Epithelial cell of proximal tubule (primary cell): ENCODE measurements around the gene ZNF574. TPM values are rescaled to one million over a fixed set of nuclear protein-coding genes. Genes with fewer than 3 reads are reported as not detected.

Source experiments
- DNase-seq: peaks from one replicate; pipeline ENCODE4 v3.0.0-alpha.2; 2011; ENCODE audit warnings: low read depth
- H3K4me3 ChIP-seq: 2 replicates; pipeline ENCODE4 v1.5.1; 2011; ENCODE audit warnings: low read depth, mild to moderate bottlenecking, low read length
- total RNA-seq: library from RNA; depleted of rRNA; stranded (reverse); fragments of >200 nt; gene quantifications from 2 replicates; pipeline ENCODE4 v1.2.3, GENCODE V29; 2015
- TF ChIP-seq, protein P1 (sequence below): conservative IDR thresholded peaks from 2 replicates; pipeline ENCODE4 v1.5.1; 2012; ENCODE audit warnings: low read depth, mild to moderate bottlenecking, low read length

Gene ZNF574, protein sequence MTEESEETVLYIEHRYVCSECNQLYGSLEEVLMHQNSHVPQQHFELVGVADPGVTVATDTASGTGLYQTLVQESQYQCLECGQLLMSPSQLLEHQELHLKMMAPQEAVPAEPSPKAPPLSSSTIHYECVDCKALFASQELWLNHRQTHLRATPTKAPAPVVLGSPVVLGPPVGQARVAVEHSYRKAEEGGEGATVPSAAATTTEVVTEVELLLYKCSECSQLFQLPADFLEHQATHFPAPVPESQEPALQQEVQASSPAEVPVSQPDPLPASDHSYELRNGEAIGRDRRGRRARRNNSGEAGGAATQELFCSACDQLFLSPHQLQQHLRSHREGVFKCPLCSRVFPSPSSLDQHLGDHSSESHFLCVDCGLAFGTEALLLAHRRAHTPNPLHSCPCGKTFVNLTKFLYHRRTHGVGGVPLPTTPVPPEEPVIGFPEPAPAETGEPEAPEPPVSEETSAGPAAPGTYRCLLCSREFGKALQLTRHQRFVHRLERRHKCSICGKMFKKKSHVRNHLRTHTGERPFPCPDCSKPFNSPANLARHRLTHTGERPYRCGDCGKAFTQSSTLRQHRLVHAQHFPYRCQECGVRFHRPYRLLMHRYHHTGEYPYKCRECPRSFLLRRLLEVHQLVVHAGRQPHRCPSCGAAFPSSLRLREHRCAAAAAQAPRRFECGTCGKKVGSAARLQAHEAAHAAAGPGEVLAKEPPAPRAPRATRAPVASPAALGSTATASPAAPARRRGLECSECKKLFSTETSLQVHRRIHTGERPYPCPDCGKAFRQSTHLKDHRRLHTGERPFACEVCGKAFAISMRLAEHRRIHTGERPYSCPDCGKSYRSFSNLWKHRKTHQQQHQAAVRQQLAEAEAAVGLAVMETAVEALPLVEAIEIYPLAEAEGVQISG
- total RNA-seq = 19.6 and 22.1 TPM in 2 replicates

DNA sequence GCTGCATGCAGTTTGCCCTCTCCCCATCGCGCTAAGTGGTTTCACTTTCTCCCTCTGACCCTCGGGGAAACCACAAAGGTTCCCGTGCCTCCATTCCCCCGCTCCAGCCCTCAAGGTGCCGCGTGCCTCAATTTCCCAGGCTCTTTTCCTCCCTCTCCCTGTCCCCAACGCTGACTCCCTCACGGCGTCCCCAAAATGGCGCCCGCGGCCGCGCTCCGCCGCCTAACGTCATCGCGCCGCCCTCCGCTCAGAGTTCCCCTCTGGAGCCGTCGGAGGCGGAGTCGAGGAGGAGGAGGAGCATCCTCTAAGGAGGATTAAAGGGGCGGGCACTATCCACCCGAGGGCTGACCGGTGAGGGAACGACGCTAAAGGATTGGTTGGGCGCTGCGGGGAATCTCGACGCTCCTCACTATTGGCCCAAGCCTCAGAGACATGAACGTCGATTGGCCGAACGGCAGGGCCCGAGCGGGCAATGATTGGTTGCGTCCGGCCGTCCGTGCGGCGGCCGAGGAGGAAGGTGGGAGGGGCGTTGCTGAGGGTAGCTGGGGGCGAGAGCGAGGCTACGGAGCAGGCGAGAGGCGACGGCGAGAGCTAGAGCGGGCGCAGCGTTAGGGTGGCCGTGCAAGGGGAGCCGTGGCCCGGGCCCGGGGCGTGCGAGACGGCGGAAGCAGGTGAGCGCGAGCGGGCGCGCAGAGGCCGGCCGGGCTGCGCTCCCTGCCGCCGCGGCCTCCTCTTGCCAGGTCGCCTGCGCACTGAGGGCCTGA is at the start of gene ZNF574:
Gene ZNF574, plus strand, starts transcription at position 551 of the 764 bp plus-strand sequence. CDS start 2,441 bp downstream, outside the sequence.
- H3K4me3 ChIP-seq = peak within 1 kb of the TSS; percentile 85
- TF ChIP-seq, protein P1, sequence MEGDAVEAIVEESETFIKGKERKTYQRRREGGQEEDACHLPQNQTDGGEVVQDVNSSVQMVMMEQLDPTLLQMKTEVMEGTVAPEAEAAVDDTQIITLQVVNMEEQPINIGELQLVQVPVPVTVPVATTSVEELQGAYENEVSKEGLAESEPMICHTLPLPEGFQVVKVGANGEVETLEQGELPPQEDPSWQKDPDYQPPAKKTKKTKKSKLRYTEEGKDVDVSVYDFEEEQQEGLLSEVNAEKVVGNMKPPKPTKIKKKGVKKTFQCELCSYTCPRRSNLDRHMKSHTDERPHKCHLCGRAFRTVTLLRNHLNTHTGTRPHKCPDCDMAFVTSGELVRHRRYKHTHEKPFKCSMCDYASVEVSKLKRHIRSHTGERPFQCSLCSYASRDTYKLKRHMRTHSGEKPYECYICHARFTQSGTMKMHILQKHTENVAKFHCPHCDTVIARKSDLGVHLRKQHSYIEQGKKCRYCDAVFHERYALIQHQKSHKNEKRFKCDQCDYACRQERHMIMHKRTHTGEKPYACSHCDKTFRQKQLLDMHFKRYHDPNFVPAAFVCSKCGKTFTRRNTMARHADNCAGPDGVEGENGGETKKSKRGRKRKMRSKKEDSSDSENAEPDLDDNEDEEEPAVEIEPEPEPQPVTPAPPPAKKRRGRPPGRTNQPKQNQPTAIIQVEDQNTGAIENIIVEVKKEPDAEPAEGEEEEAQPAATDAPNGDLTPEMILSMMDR = no peak
- peak; percentile 88 for DNase-seq

DNA sequence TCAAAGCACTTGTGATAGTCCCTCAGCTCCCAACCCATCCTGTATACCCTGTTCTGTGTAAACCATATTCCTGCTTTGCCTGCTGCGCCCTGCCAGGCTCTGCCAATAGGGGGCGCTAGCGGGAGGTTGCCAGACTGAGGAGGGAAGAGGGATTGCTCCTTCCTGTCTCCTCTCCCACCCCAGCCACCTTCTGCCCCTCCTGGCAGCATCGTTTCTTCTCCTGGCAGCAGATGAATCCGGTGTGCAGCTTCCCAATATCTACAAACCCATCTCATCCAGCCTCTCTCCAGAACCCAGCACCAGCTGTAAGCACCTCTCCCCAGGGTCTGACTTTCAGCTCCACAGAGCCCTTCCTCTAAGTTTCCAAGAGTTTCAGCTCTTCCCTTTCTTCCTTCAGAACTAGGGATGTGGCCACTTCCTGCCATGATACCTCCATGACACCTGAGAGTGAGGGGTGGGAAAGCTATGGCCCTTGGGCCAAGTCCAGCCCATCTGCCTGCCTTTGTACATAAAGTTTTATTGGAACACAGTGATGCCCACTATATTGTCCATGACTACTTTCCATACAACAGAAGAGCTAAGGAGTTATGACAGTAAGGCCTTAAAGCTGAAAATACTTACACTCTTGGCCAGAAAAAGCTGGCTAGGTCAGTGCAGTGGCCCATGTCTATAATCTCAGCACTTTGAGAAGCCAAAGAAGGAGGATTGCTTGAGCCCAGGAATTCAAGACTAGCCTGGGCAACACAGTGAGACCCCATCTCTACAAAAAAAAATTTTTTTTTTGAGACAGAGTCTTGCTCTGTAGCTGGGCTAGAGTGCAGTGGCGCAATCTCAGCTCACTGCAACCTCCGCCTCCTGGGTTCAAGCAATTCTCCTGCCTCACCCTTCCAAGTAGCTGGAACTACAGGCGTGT is 47.4 kb upstream of the ZNF574 start:
- no peak for DNase-seq
- H3K4me3 ChIP-seq = no peak overlapping the region
- TF ChIP-seq, protein P1 = peak; percentile 68

DNA sequence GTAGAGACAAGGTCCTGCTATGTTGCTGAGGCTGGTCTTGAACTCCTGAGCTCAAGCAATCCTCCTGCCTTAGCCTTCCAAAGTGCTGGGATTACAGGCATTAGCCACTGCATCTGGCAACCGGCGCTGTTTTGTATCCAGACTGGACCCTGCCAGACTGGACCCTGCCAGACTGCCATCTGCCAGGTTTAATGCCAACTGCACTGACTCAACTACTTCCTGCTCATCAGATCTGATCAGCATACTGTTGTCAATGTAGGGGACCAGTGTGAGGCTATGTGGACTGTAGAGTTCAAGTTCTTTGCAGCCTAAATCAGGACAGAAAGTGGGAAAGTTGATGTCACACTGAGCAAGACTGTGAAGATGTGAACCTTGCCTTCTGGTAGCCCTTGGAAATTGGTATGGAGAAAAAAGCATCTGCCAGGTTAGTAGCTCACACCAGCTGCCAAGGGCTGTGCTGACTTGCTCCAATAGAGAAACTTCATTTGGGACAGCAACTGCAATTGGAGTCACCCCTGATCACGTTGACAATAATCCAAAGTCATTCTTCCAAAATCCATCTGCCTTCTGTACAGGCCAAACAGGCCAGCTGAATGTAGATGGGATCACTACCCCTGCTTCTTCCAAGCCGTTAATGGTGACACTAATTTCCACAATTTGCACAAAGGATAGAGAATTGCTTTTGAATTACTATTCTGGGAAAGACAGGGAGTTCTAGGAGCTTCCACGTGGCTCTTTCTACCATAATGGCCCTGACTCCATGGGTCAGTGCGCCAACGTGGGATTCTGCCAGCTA is 45.1 kb upstream of the ZNF574 start:
- no peak overlapping the region for H3K4me3 ChIP-seq
- TF ChIP-seq, protein P1 = no peak
- DNase-seq = no peak

DNA sequence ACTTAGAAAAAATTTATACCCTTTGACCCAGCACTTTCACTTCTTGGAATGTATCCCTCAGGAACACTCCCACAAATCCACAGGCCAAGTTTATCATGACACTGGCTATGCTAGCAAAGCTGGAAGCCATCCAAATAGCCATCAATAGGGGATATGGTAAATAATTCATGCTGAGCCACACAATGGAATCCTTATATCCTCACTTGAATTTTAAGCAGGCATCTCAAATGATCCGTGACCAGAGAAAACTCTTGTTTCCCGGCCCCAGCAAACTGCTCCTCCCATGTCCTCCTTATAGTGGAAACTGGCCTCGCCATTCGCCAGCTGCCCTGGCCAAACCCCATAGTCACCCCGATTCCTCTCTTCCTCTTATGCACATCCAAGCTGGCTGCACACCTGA is 43.5 kb upstream of the ZNF574 start:
- H3K4me3 ChIP-seq = no peak overlapping the region
- DNase-seq = peak; percentile 32
- TF ChIP-seq, protein P1 = no peak

DNA sequence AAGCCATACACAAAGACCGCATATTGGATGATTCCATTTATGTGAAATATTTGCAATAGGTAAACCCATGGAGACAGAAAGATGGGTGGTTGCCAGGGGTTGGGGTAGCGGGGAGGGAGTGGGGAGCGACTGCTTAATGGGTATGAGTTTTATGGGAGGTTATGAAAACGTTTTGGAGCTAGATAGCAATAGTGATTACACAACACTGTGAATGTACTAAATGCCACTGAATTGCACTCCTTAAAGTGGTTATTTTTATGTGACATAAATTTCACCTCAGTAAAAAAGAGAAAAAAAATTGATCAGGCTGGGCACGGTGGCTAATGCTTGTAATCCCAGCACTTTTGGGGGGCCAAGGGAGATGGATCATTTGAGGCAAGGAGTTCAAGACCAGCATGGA is 42.6 kb upstream of the ZNF574 start:
- no peak for DNase-seq
- TF ChIP-seq, protein P1 = no peak
- H3K4me3 ChIP-seq = no peak overlapping the region
